GM23338 (cell line): Measurements from ENCODE around the gene CEP55. TPM values are rescaled to one million over a fixed set of nuclear protein-coding genes. Genes with fewer than 3 reads are reported as not detected.

Source experiments
- ATAC-seq: fragments of 200-7000 bp; cut with Tn5 transposase; 3 replicates; pipeline ENCODE4 v1.9.1; 2020
- DNase-seq: peaks from one replicate; pipeline ENCODE4 v3.0.0-alpha.2; 2015; ENCODE audit warnings: low spot score
- H2AFZ ChIP-seq: fragments of 200-600 bp; sonication (generic); 2 replicates; pipeline ENCODE4 v1.8.0; 2016; ENCODE audit warnings: antibody characterized with exemption, mild to moderate bottlenecking, moderate library complexity
- H3F3A ChIP-seq: fragments of 200-600 bp; sonication (generic); replicated peaks from 2 replicates; pipeline ENCODE4 v1.8.0; 2017; ENCODE audit warnings: antibody characterized with exemption, mixed run types, low read depth
- H3K27ac ChIP-seq: fragments of 200-600 bp; sonication (generic); 2 replicates; pipeline ENCODE4 v1.6.1; 2016; ENCODE audit warnings: low read depth
- H3K27me3 ChIP-seq: fragments of 200-600 bp; sonication (generic); 2 replicates; pipeline ENCODE4 v1.8.0; 2016; ENCODE audit warnings: mild to moderate bottlenecking, mixed run types, moderate library complexity; ENCODE audit not compliant: insufficient read depth
- H3K36me3 ChIP-seq: fragments of 200-600 bp; sonication (generic); 2 replicates; pipeline ENCODE4 v1.8.0; 2016; ENCODE audit warnings: mild to moderate bottlenecking; ENCODE audit not compliant: insufficient read depth
- H3K4me1 ChIP-seq: fragments of 200-600 bp; sonication (generic); 2 replicates; pipeline ENCODE4 v1.8.0; 2016; ENCODE audit warnings: mild to moderate bottlenecking, moderate library complexity; ENCODE audit not compliant: insufficient read depth
- H3K4me2 ChIP-seq: fragments of 200-600 bp; sonication (generic); 2 replicates; pipeline ENCODE4 v1.7.1; 2017; ENCODE audit warnings: mixed run types
- H3K4me3 ChIP-seq: fragments of 200-600 bp; sonication (generic); 2 replicates; pipeline ENCODE4 v1.6.1; 2016; ENCODE audit warnings: mixed run types
- H3K79me2 ChIP-seq: fragments of 200-600 bp; sonication (generic); replicated peaks from 2 replicates; pipeline ENCODE4 v1.8.0; 2017; ENCODE audit warnings: mild to moderate bottlenecking; ENCODE audit not compliant: insufficient read depth
- H3K9me2 ChIP-seq: fragments of 200-600 bp; sonication (generic); 2 replicates; pipeline ENCODE4 v1.8.0; 2017; ENCODE audit not compliant: insufficient read depth
- H4K20me1 ChIP-seq: fragments of 200-600 bp; sonication (generic); replicated peaks from 2 replicates; pipeline ENCODE4 v1.8.0; 2017; ENCODE audit warnings: mild to moderate bottlenecking; ENCODE audit not compliant: insufficient read depth
- H3K27ac Mint-ChIP-seq: 2 replicates; pipeline ENCODE4 v1.8.0; 2020; ENCODE audit warnings: inconsistent platforms, mild to moderate bottlenecking, moderate library complexity, mixed read lengths
- H3K27me3 Mint-ChIP-seq: 3 replicates; pipeline ENCODE4 v1.8.0; 2022; ENCODE audit warnings: low read depth, mild to moderate bottlenecking, moderate library complexity, mixed read lengths, inconsistent platforms; ENCODE audit not compliant: insufficient read depth, poor library complexity
- H3K36me3 Mint-ChIP-seq: 3 replicates; pipeline ENCODE4 v1.8.0; 2021; ENCODE audit warnings: low read depth, mild to moderate bottlenecking, inconsistent platforms, moderate library complexity, mixed read lengths
- H3K4me1 Mint-ChIP-seq: 3 replicates; pipeline ENCODE4 v1.8.0; 2020; ENCODE audit warnings: mild to moderate bottlenecking, inconsistent platforms, mixed read lengths
- H3K4me3 Mint-ChIP-seq: 3 replicates; pipeline ENCODE4 v1.8.0; 2021; ENCODE audit warnings: moderate library complexity, mild to moderate bottlenecking, inconsistent platforms, mixed read lengths
- H3K9me3 Mint-ChIP-seq: 3 replicates; pipeline ENCODE4 v1.8.0; 2020; ENCODE audit warnings: moderate library complexity, mild to moderate bottlenecking, inconsistent platforms, mixed read lengths
- CREB1 ChIP-seq: fragments of 250-450 bp; sonication (Bioruptor Pico); IDR thresholded peaks from 2 replicates; pipeline ENCODE4 v1.5.0; 2020; ENCODE audit warnings: low read depth, mild to moderate bottlenecking, moderate library complexity
- EZH2 ChIP-seq: fragments of 200-600 bp; sonication (generic); IDR thresholded peaks from one replicate; pipeline ENCODE4 v1.8.0; 2017; ENCODE audit warnings: antibody characterized with exemption, mild to moderate bottlenecking, low read depth; ENCODE audit not compliant: unreplicated experiment
- EZH2phosphoT487 ChIP-seq: fragments of 200-600 bp; sonication (generic); IDR thresholded peaks from one replicate; pipeline ENCODE4 v1.8.1; 2018; ENCODE audit warnings: antibody characterized with exemption; ENCODE audit not compliant: unreplicated experiment
- JUNB ChIP-seq: IDR thresholded peaks from one replicate; pipeline ENCODE4 v1.6.1; 2016; ENCODE audit warnings: antibody characterized with exemption; ENCODE audit not compliant: unreplicated experiment
- NANOG ChIP-seq: IDR thresholded peaks from 2 replicates; pipeline ENCODE4 v1.6.1; 2016; ENCODE audit warnings: antibody characterized with exemption, borderline replicate concordance
- POLR2AphosphoS5 ChIP-seq: IDR thresholded peaks from 2 replicates; pipeline ENCODE4 v1.6.1; 2016; ENCODE audit warnings: antibody characterized with exemption, low read depth
- STAT1 ChIP-seq: IDR thresholded peaks from one replicate; pipeline ENCODE4 v1.6.1; 2016; ENCODE audit warnings: antibody characterized with exemption; ENCODE audit not compliant: unreplicated experiment
- ZNF114 ChIP-seq: fragments of 250-450 bp; sonication (Bioruptor Pico); IDR thresholded peaks from 2 replicates; pipeline ENCODE4 v1.5.0; 2020; ENCODE audit warnings: mild to moderate bottlenecking, moderate library complexity
- ZNF331 ChIP-seq: fragments of 250-450 bp; sonication (Bioruptor Pico); IDR thresholded peaks from 2 replicates; pipeline ENCODE4 v1.5.0; 2020; ENCODE audit warnings: low read depth, mild to moderate bottlenecking, moderate library complexity
- polyA plus RNA-seq: library from polyadenylated mRNA; unstranded; fragments of >200 nt; fragmentation: Nextera tagmentation; extraction: Ambion mirVana; gene quantifications from 2 replicates; pipeline ENCODE4 v1.2.1, GENCODE V29; 2016
- total RNA-seq: library from RNA; depleted of rRNA; stranded (reverse); fragments of >200 nt; shearing (Covaris generic); gene quantifications from 2 replicates; pipeline ENCODE4 v1.2.3, GENCODE V29; 2014
- TF ChIP-seq, protein P1 (sequence below), 2 experiments: fragments of 200-600 bp in 1 of 2; sonication (generic) in 1 of 2; conservative IDR thresholded peaks; 2 replicates each; pipeline versions ENCODE4 v1.5.1 to v1.6.1; 2016 to 2017; ENCODE audit warnings: antibody characterized with exemption in 2 of 2, low read depth in 2 of 2, mild to moderate bottlenecking in 2 of 2, moderate library complexity in 1 of 2
- TF ChIP-seq, protein P2 (sequence below): IDR thresholded peaks from one replicate; pipeline ENCODE4 v1.6.1; 2018; ENCODE audit warnings: antibody characterized with exemption; ENCODE audit not compliant: unreplicated experiment
- TF ChIP-seq, protein P3 (sequence below): fragments of 250-450 bp; sonication (Bioruptor Pico); IDR thresholded peaks from 2 replicates; pipeline ENCODE4 v1.5.0; 2020; ENCODE audit warnings: mild to moderate bottlenecking, moderate library complexity
- TF ChIP-seq, protein P4 (sequence below): IDR thresholded peaks from 2 replicates; pipeline ENCODE4 v1.6.1; 2016; ENCODE audit warnings: antibody characterized with exemption

Gene CEP55
- total and polyA plus RNA-seq, 2 experiments from 2014 or later, result 12.4 to 22.4 TPM

DNA sequence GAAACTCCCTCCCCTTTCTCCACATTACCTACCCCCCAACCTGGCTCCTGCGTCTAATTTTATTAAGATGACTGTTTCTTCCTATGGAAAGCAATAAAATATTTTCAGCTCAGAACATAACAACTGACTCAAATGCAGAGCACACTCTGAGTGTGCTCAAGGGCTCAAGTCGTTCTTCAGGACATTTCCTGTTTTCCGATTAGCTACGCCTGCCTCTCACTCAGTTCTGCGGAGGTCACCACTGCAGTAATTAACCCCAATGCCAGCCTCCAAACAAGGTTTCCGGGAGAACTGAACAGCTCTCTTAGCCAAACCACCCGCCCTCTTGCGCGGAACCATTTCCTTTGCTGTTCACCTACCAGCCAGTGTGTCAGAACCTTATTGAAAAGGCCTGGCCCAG lies 33.5 kb upstream of the CEP55 start:
- Histone ChIP-seq H3K36me3 (no peaks in the 10 kb centered on the region), H3K79me2 (no peaks in the 10 kb centered on the region), H3K4me3 (no peak overlapping the region), H3F3A (no peaks in the 10 kb centered on the region), H3K4me2 (no peak overlapping the region), H3K4me1 (no peaks in the 10 kb centered on the region), H4K20me1 (no peaks in the 10 kb centered on the region), H3K9me2 (no peaks in the 10 kb centered on the region), H2AFZ (no peak overlapping the region), H3K27me3 (no peaks in the 10 kb centered on the region), H3K27ac (no peak overlapping the region)
- H3K4me3 Mint-ChIP-seq, result no peak overlapping the region
- no peaks in the 10 kb centered on the region for H3K9me3 Mint-ChIP-seq
- peaks cover 9% of the 10 kb centered on the region; the same call in 2 of the 3 replicates for H3K4me1 Mint-ChIP-seq
- no peak for TF ChIP-seq NANOG
- TF ChIP-seq EZH2phosphoT487, result no peak
- no peak for TF ChIP-seq STAT1
- TF ChIP-seq, protein P1, sequence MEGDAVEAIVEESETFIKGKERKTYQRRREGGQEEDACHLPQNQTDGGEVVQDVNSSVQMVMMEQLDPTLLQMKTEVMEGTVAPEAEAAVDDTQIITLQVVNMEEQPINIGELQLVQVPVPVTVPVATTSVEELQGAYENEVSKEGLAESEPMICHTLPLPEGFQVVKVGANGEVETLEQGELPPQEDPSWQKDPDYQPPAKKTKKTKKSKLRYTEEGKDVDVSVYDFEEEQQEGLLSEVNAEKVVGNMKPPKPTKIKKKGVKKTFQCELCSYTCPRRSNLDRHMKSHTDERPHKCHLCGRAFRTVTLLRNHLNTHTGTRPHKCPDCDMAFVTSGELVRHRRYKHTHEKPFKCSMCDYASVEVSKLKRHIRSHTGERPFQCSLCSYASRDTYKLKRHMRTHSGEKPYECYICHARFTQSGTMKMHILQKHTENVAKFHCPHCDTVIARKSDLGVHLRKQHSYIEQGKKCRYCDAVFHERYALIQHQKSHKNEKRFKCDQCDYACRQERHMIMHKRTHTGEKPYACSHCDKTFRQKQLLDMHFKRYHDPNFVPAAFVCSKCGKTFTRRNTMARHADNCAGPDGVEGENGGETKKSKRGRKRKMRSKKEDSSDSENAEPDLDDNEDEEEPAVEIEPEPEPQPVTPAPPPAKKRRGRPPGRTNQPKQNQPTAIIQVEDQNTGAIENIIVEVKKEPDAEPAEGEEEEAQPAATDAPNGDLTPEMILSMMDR (conservative IDR thresholded peaks at IDR 0.05; ENCODE audit: low read depth in 2 of 2), result no peak
- no peak for TF ChIP-seq CREB1 (CRISPR knock-in tag)
- TF ChIP-seq, protein P2, sequence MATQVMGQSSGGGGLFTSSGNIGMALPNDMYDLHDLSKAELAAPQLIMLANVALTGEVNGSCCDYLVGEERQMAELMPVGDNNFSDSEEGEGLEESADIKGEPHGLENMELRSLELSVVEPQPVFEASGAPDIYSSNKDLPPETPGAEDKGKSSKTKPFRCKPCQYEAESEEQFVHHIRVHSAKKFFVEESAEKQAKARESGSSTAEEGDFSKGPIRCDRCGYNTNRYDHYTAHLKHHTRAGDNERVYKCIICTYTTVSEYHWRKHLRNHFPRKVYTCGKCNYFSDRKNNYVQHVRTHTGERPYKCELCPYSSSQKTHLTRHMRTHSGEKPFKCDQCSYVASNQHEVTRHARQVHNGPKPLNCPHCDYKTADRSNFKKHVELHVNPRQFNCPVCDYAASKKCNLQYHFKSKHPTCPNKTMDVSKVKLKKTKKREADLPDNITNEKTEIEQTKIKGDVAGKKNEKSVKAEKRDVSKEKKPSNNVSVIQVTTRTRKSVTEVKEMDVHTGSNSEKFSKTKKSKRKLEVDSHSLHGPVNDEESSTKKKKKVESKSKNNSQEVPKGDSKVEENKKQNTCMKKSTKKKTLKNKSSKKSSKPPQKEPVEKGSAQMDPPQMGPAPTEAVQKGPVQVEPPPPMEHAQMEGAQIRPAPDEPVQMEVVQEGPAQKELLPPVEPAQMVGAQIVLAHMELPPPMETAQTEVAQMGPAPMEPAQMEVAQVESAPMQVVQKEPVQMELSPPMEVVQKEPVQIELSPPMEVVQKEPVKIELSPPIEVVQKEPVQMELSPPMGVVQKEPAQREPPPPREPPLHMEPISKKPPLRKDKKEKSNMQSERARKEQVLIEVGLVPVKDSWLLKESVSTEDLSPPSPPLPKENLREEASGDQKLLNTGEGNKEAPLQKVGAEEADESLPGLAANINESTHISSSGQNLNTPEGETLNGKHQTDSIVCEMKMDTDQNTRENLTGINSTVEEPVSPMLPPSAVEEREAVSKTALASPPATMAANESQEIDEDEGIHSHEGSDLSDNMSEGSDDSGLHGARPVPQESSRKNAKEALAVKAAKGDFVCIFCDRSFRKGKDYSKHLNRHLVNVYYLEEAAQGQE, result no peak
- TF ChIP-seq, protein P3, sequence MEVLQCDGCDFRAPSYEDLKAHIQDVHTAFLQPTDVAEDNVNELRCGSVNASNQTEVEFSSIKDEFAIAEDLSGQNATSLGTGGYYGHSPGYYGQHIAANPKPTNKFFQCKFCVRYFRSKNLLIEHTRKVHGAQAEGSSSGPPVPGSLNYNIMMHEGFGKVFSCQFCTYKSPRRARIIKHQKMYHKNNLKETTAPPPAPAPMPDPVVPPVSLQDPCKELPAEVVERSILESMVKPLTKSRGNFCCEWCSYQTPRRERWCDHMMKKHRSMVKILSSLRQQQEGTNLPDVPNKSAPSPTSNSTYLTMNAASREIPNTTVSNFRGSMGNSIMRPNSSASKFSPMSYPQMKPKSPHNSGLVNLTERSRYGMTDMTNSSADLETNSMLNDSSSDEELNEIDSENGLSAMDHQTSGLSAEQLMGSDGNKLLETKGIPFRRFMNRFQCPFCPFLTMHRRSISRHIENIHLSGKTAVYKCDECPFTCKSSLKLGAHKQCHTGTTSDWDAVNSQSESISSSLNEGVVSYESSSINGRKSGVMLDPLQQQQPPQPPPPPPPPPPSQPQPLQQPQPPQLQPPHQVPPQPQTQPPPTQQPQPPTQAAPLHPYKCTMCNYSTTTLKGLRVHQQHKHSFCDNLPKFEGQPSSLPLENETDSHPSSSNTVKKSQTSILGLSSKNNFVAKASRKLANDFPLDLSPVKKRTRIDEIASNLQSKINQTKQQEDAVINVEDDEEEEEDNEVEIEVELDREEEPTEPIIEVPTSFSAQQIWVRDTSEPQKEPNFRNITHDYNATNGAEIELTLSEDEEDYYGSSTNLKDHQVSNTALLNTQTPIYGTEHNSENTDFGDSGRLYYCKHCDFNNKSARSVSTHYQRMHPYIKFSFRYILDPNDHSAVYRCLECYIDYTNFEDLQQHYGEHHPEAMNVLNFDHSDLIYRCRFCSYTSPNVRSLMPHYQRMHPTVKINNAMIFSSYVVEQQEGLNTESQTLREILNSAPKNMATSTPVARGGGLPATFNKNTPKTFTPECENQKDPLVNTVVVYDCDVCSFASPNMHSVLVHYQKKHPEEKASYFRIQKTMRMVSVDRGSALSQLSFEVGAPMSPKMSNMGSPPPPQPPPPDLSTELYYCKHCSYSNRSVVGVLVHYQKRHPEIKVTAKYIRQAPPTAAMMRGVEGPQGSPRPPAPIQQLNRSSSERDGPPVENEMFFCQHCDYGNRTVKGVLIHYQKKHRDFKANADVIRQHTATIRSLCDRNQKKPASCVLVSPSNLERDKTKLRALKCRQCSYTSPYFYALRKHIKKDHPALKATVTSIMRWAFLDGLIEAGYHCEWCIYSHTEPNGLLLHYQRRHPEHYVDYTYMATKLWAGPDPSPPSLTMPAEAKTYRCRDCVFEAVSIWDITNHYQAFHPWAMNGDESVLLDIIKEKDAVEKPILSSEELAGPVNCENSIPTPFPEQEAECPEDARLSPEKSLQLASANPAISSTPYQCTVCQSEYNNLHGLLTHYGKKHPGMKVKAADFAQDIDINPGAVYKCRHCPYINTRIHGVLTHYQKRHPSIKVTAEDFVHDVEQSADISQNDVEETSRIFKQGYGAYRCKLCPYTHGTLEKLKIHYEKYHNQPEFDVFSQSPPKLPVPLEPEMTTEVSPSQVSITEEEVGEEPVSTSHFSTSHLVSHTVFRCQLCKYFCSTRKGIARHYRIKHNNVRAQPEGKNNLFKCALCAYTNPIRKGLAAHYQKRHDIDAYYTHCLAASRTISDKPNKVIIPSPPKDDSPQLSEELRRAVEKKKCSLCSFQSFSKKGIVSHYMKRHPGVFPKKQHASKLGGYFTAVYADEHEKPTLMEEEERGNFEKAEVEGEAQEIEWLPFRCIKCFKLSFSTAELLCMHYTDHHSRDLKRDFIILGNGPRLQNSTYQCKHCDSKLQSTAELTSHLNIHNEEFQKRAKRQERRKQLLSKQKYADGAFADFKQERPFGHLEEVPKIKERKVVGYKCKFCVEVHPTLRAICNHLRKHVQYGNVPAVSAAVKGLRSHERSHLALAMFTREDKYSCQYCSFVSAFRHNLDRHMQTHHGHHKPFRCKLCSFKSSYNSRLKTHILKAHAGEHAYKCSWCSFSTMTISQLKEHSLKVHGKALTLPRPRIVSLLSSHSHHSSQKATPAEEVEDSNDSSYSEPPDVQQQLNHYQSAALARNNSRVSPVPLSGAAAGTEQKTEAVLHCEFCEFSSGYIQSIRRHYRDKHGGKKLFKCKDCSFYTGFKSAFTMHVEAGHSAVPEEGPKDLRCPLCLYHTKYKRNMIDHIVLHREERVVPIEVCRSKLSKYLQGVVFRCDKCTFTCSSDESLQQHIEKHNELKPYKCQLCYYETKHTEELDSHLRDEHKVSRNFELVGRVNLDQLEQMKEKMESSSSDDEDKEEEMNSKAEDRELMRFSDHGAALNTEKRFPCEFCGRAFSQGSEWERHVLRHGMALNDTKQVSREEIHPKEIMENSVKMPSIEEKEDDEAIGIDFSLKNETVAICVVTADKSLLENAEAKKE (CRISPR knock-in tag), result no peak
- TF ChIP-seq JUNB, result no peak
- TF ChIP-seq ZNF331 (CRISPR knock-in tag), result no peak
- TF ChIP-seq, protein P4, sequence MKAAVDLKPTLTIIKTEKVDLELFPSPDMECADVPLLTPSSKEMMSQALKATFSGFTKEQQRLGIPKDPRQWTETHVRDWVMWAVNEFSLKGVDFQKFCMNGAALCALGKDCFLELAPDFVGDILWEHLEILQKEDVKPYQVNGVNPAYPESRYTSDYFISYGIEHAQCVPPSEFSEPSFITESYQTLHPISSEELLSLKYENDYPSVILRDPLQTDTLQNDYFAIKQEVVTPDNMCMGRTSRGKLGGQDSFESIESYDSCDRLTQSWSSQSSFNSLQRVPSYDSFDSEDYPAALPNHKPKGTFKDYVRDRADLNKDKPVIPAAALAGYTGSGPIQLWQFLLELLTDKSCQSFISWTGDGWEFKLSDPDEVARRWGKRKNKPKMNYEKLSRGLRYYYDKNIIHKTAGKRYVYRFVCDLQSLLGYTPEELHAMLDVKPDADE, result no peak
- TF ChIP-seq POLR2AphosphoS5, result no peak
- no peak for TF ChIP-seq ZNF114 (CRISPR knock-in tag)
- no peak for TF ChIP-seq EZH2
- ATAC-seq (no peak), DNase-seq (no peak)
- H3K36me3 Mint-ChIP-seq, result no peaks in the 10 kb centered on the region
- no peak overlapping the region for H3K27ac Mint-ChIP-seq
- H3K27me3 Mint-ChIP-seq, result peaks cover 2% of the 10 kb centered on the region
